Epithelial cell of proximal tubule (primary cell): Measurements from ENCODE around the gene TNNI3K. TPM values are rescaled to one million over a fixed set of nuclear protein-coding genes. Genes with fewer than 3 reads are reported as not detected.

Experiments used
- DNase-seq: peaks from one replicate; pipeline ENCODE4 v3.0.0-alpha.2; 2011; ENCODE audit warnings: low read depth
- H3K4me3 ChIP-seq: 2 replicates; pipeline ENCODE4 v1.5.1; 2011; ENCODE audit warnings: low read depth, mild to moderate bottlenecking, low read length
- CTCF ChIP-seq: conservative IDR thresholded peaks from 2 replicates; pipeline ENCODE4 v1.5.1; 2012; ENCODE audit warnings: low read depth, mild to moderate bottlenecking, low read length
- total RNA-seq: library from RNA; depleted of rRNA; stranded (reverse); fragments of >200 nt; gene quantifications from 2 replicates; pipeline ENCODE4 v1.2.3, GENCODE V29; 2015

The TNNI3K gene
- total RNA-seq, 1 donor from 2014 or later, result 0.69 TPM

GRCh38 chr1:74465193-74465681 is 230.1 kb downstream of the TNNI3K start:
- no peak for TF ChIP-seq CTCF
- H3K4me3 ChIP-seq, result no peak overlapping the region
- DNase-seq, result no peak

GRCh38 chr1:74467786-74468377 is 232.7 kb downstream of the TNNI3K start:
- no peak for TF ChIP-seq CTCF
- DNase-seq, result no peak

GRCh38 chr1:74468982-74469603 is 233.9 kb downstream of the TNNI3K start:
- peak; percentile 70 for TF ChIP-seq CTCF
- DNase-seq, result no peak

More at GRCh38 chr1:74467786-74468377, 232.7 kb downstream of the TNNI3K start:
- no peak overlapping the region for H3K4me3 ChIP-seq

GRCh38 chr1:74470251-74470650 is 235.1 kb downstream of the TNNI3K start:
- no peak for TF ChIP-seq CTCF
- H3K4me3 ChIP-seq, result no peak overlapping the region
- no peak for DNase-seq

More at GRCh38 chr1:74468982-74469603, 233.9 kb downstream of the TNNI3K start:
- no peak overlapping the region for H3K4me3 ChIP-seq

GRCh38 chr1:74470936-74471335 is 235.7 kb downstream of the TNNI3K start:
- DNase-seq, result no peak
- no peak for TF ChIP-seq CTCF
- H3K4me3 ChIP-seq, result no peak overlapping the region

- TF ChIP-seq CTCF, result no peak
- no peak overlapping the region for H3K4me3 ChIP-seq
Observed at GRCh38 chr1:74471470-74471869, 236.3 kb downstream of the TNNI3K start.

GRCh38 chr1:74474585-74474984 is 239.4 kb downstream of the TNNI3K start:
- H3K4me3 ChIP-seq, result no peak overlapping the region
- TF ChIP-seq CTCF, result no peak
- DNase-seq, result no peak

More at GRCh38 chr1:74471470-74471869, 236.3 kb downstream of the TNNI3K start:
- no peak for DNase-seq
